ENCODE measurements around the gene WDR83. TPM values are rescaled to one million over a fixed set of nuclear protein-coding genes. Genes with fewer than 3 reads are reported as not detected.
"Not testable (repeated sequence)": the region's sequence is repeated elsewhere in the genome, so short reads cannot be mapped to it uniquely, and the experiment has no call there.

Gene WDR83
- total RNA-seq, 1 donor from 2014 or later, result 13.2 TPM

GRCh38 chr19:12695997-12696365 lies 29.4 kb downstream of the WDR83 start:
- Mint-ChIP-seq H3K27ac (ENCODE audit: unreplicated experiment) (no peak overlapping the region), H3K4me3 (ENCODE audit: unreplicated experiment) (peak overlapping the region; percentile 89), H3K4me1 (ENCODE audit: unreplicated experiment) (peaks cover 3% of the 10 kb centered on the region), H3K36me3 (ENCODE audit: low read depth, unreplicated experiment) (peaks cover 13% of the 10 kb centered on the region), H3K27me3 (ENCODE audit: unreplicated experiment) (peaks cover 8% of the 10 kb centered on the region), H3K9me3 (ENCODE audit: unreplicated experiment) (no peaks in the 10 kb centered on the region)
- no peak for DNase-seq (ENCODE audit: low spot score)
- TF ChIP-seq CTCF (IDR thresholded peaks at IDR 0.05; ENCODE audit: unreplicated experiment), result no peak

GRCh38 chr19:12696366-12697335 lies 30.0 kb downstream of the WDR83 start, which contains the start of gene FBXW9:
Gene FBXW9, minus strand, starts transcription at chr19:12696631. Its CDS starts 50 bp downstream, at chr19:12696581.
- H3K36me3 Mint-ChIP-seq (ENCODE audit: low read depth, unreplicated experiment), result peaks cover 13% of the 10 kb centered on the region
- TF ChIP-seq CTCF (IDR thresholded peaks at IDR 0.05; ENCODE audit: unreplicated experiment), result no peak
- H3K27me3 Mint-ChIP-seq (ENCODE audit: unreplicated experiment), result peaks cover 8% of the 10 kb centered on the region
- H3K9me3 Mint-ChIP-seq (ENCODE audit: unreplicated experiment), result no peaks in the 10 kb centered on the region
- H3K27ac Mint-ChIP-seq (ENCODE audit: unreplicated experiment), result peak within 1 kb of the TSS; percentile 72
- H3K4me3 Mint-ChIP-seq (ENCODE audit: unreplicated experiment), result peak within 1 kb of the TSS; percentile 89
- H3K4me1 Mint-ChIP-seq (ENCODE audit: unreplicated experiment), result peaks cover 3% of the 10 kb centered on the region
- peak; percentile 94 for DNase-seq (ENCODE audit: low spot score)

GRCh38 chr19:12697425-12697824 lies 30.8 kb downstream of the WDR83 start:
- not testable (repeated sequence) for H3K27me3 Mint-ChIP-seq (ENCODE audit: unreplicated experiment); H3K4me1 Mint-ChIP-seq (ENCODE audit: unreplicated experiment); H3K27ac Mint-ChIP-seq (ENCODE audit: unreplicated experiment); DNase-seq (ENCODE audit: low spot score); H3K4me3 Mint-ChIP-seq (ENCODE audit: unreplicated experiment); H3K9me3 Mint-ChIP-seq (ENCODE audit: unreplicated experiment)
- H3K36me3 Mint-ChIP-seq (ENCODE audit: low read depth, unreplicated experiment), result peaks cover 17% of the 10 kb centered on the region

GRCh38 chr19:12698138-12698537 lies 31.5 kb downstream of the WDR83 start:
- Mint-ChIP-seq H3K4me3 (ENCODE audit: unreplicated experiment) (peak overlapping the region; percentile 76), H3K27me3 (ENCODE audit: unreplicated experiment) (peaks cover 11% of the 10 kb centered on the region), H3K4me1 (ENCODE audit: unreplicated experiment) (peaks cover 3% of the 10 kb centered on the region), H3K27ac (ENCODE audit: unreplicated experiment) (peak overlapping the region; percentile 17), H3K36me3 (ENCODE audit: low read depth, unreplicated experiment) (peaks cover 22% of the 10 kb centered on the region), H3K9me3 (ENCODE audit: unreplicated experiment) (no peaks in the 10 kb centered on the region)
- DNase-seq (ENCODE audit: low spot score), result no peak
- no peak for TF ChIP-seq CTCF (IDR thresholded peaks at IDR 0.05; ENCODE audit: unreplicated experiment)

GRCh38 chr19:12701596-12702282 lies 35.1 kb downstream of the WDR83 start:
- DNase-seq (ENCODE audit: low spot score), result no peak
- Mint-ChIP-seq H3K9me3 (ENCODE audit: unreplicated experiment) (no peaks in the 10 kb centered on the region), H3K27ac (ENCODE audit: unreplicated experiment) (no peak overlapping the region), H3K4me3 (ENCODE audit: unreplicated experiment) (no peak overlapping the region), H3K4me1 (ENCODE audit: unreplicated experiment) (peaks cover 3% of the 10 kb centered on the region), H3K27me3 (ENCODE audit: unreplicated experiment) (peaks cover 16% of the 10 kb centered on the region), H3K36me3 (ENCODE audit: low read depth, unreplicated experiment) (peaks cover 44% of the 10 kb centered on the region)
- TF ChIP-seq CTCF (IDR thresholded peaks at IDR 0.05; ENCODE audit: unreplicated experiment), result no peak
